ACC112 (cell line): Measurements from ENCODE around the gene SMPDL3B.

ENCODE experiments used
- H2AFZ ChIP-seq: fragments of 200-600 bp; sonication (generic); one replicate; pipeline ENCODE4 v1.6.0; 2017; ENCODE audit warnings: antibody characterized with exemption, low read length; ENCODE audit not compliant: unreplicated experiment
- H3K27ac ChIP-seq: fragments of 200-600 bp; sonication (generic); 2 replicates; pipeline ENCODE4 v1.5.1; 2014; ENCODE audit warnings: low read depth, mild to moderate bottlenecking, antibody characterized with exemption, low read length, moderate library complexity
- H3K27me3 ChIP-seq: fragments of 200-600 bp; sonication (generic); 2 replicates; pipeline ENCODE4 v1.6.1; 2014; ENCODE audit warnings: mild to moderate bottlenecking, antibody characterized with exemption, low read length, moderate library complexity, mixed read lengths; ENCODE audit not compliant: insufficient read depth
- H3K36me3 ChIP-seq: fragments of 200-600 bp; sonication (generic); 2 replicates; pipeline ENCODE4 v1.6.1; 2016; ENCODE audit warnings: mild to moderate bottlenecking, antibody characterized with exemption, low read length, moderate library complexity, mixed read lengths; ENCODE audit not compliant: insufficient read depth
- H3K4me1 ChIP-seq: fragments of 200-600 bp; sonication (generic); one replicate; pipeline ENCODE4 v1.6.1; 2016; ENCODE audit warnings: low read length, mixed read lengths; ENCODE audit not compliant: insufficient read depth, unreplicated experiment, control insufficient read depth
- H3K4me3 ChIP-seq: fragments of 200-600 bp; sonication (generic); 2 replicates; pipeline ENCODE4 v1.5.1; 2014; ENCODE audit warnings: mild to moderate bottlenecking, low read depth, low read length
- H3K79me2 ChIP-seq: fragments of 200-600 bp; sonication (generic); one replicate; pipeline ENCODE4 v1.6.0; 2016; ENCODE audit warnings: low read length; ENCODE audit not compliant: control insufficient read depth, unreplicated experiment, insufficient read depth

The SMPDL3B gene

GRCh38 chr1:27934818-27935549 is at the start of gene SMPDL3B:
SMPDL3B (plus strand) TSS chr1:27935000; CDS start chr1:27935184, 184 bp downstream.
- peak within 1 kb of the TSS; percentile 24 for H2AFZ ChIP-seq

GRCh38 chr1:27885114-27885528 is 49.7 kb upstream of the SMPDL3B start:
- Histone ChIP-seq H3K27ac (no peak overlapping the region), H3K4me1 (peaks cover 5% of the 10 kb centered on the region), H3K79me2 (no peaks in the 10 kb centered on the region), H3K4me3 (no peak overlapping the region), H3K27me3 (no peaks in the 10 kb centered on the region), H2AFZ (no peak overlapping the region), H3K36me3 (peaks cover 24% of the 10 kb centered on the region)

More at GRCh38 chr1:27934818-27935549, at the start of gene SMPDL3B:
- H3K27me3 ChIP-seq: peaks cover 11% of the 10 kb centered on the region
- H3K4me3 ChIP-seq: peak within 1 kb of the TSS; percentile 49
- no peaks in the 10 kb centered on the region for H3K79me2 ChIP-seq
- no peaks in the 10 kb centered on the region for H3K36me3 ChIP-seq
- peaks cover 5% of the 10 kb centered on the region for H3K4me1 ChIP-seq
- H3K27ac ChIP-seq: no peak within 1 kb of the TSS

- Histone ChIP-seq H3K79me2 (no peaks in the 10 kb centered on the region), H3K36me3 (peaks cover 24% of the 10 kb centered on the region), H2AFZ (no peak overlapping the region), H3K4me1 (peaks cover 5% of the 10 kb centered on the region), H3K27me3 (no peaks in the 10 kb centered on the region), H3K4me3 (no peak overlapping the region), H3K27ac (no peak overlapping the region)
These were observed 49.0 kb upstream of the SMPDL3B start for GRCh38 chr1:27885621-27886352.

DNA sequence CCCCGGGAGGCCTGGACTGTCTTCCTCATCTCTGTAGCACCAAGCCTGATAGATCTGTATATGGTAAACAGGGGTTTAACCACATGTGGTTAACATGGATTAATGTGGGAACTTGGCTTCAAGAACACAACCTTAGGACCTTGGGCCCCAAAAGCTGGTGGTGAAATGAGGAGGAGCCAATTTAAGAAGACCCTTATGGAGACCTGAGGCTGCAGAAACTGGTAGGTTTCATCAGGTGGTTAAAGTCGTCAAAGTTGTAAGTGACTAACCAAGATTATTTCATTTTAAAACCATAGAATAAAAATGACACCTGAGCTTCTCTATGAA is 48.5 kb upstream of the SMPDL3B start:
- H2AFZ ChIP-seq: no peak overlapping the region
- no peaks in the 10 kb centered on the region for H3K79me2 ChIP-seq
- H3K27ac ChIP-seq: no peak overlapping the region
- H3K4me1 ChIP-seq: peaks cover 5% of the 10 kb centered on the region
- no peaks in the 10 kb centered on the region for H3K27me3 ChIP-seq
- H3K36me3 ChIP-seq: peaks cover 29% of the 10 kb centered on the region
- no peak overlapping the region for H3K4me3 ChIP-seq

DNA sequence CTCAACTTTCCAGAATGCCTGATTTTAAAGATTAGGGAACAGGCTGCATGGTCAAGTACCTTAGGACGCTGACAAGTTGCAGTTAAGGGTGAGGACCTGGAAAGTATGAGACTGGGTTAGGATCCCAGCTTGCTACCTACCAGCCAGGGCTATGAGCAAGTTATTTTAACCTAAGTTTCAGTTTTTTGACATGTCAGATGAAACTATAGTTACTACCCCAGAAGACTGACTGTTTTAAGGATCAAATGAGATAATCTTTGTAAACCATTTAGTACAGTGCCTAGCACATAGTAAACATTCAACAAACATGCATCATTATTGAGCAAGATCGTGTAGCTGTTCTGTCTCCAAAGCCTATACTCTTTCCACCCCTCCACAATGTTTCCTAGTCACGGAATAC is 48.1 kb upstream of the SMPDL3B start:
- Histone ChIP-seq H3K36me3 (peaks cover 32% of the 10 kb centered on the region), H3K4me3 (no peak overlapping the region), H2AFZ (no peak overlapping the region), H3K27me3 (no peaks in the 10 kb centered on the region), H3K27ac (no peak overlapping the region), H3K4me1 (peaks cover 5% of the 10 kb centered on the region), H3K79me2 (no peaks in the 10 kb centered on the region)

DNA sequence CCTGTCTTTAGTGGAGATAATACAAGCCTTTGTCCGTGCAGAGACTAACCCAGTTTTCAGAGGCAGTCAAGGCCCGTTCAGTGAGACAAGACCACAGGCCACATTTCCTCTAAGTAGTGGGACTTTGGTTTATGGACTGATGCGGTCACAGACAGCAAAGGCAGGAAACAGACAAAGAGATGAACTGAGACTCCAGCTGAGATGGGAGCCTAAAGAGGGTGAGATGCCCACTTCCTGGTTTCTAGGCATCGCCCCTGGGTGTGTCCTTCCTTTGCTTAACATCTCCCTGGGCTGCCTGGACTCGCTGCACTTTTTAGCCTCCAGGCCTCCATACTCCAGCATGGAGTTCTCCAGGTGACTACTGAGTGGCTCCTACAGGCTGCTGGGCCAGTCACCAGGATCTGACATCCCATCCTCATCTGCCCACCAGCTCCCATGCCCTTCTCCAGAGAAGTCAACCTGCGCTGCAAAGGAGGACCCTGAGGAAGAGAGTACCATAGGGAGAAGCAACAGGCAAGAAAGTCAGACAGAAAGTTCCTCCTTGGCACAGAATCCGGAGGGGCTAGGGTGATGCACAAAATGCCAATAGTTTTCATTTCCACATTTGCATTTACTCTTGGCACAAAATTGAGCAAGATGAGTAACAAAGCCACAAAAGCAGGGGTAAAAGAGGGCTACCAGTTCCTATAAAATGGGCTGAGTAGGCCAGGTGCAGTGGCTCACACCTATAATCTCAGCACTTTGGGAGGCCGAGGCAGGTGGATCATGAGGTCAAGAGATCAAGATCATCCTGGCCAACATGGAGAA is 47.4 kb upstream of the SMPDL3B start:
- H3K27ac ChIP-seq: no peak overlapping the region
- peaks cover 5% of the 10 kb centered on the region for H3K4me1 ChIP-seq
- no peaks in the 10 kb centered on the region for H3K27me3 ChIP-seq
- no peak overlapping the region for H2AFZ ChIP-seq
- H3K36me3 ChIP-seq: peaks cover 39% of the 10 kb centered on the region
- no peaks in the 10 kb centered on the region for H3K79me2 ChIP-seq
- H3K4me3 ChIP-seq: no peak overlapping the region

GRCh38 chr1:27889506-27889905 is 45.3 kb upstream of the SMPDL3B start:
- no peak overlapping the region for H3K4me3 ChIP-seq
- H3K79me2 ChIP-seq: no peaks in the 10 kb centered on the region
- H2AFZ ChIP-seq: no peak overlapping the region
- no peak overlapping the region for H3K27ac ChIP-seq
- peaks cover 5% of the 10 kb centered on the region for H3K4me1 ChIP-seq
- peaks cover 46% of the 10 kb centered on the region for H3K36me3 ChIP-seq
- H3K27me3 ChIP-seq: no peaks in the 10 kb centered on the region

GRCh38 chr1:27891196-27891889 is 43.5 kb upstream of the SMPDL3B start:
- H3K27me3 ChIP-seq: no peaks in the 10 kb centered on the region
- H3K36me3 ChIP-seq: peaks cover 38% of the 10 kb centered on the region
- H2AFZ ChIP-seq: no peak overlapping the region
- H3K4me1 ChIP-seq: peaks cover 5% of the 10 kb centered on the region
- peak overlapping the region; percentile 14; the same call in 1 of the 2 replicates for H3K27ac ChIP-seq
- no peak overlapping the region for H3K4me3 ChIP-seq
- no peaks in the 10 kb centered on the region for H3K79me2 ChIP-seq

DNA sequence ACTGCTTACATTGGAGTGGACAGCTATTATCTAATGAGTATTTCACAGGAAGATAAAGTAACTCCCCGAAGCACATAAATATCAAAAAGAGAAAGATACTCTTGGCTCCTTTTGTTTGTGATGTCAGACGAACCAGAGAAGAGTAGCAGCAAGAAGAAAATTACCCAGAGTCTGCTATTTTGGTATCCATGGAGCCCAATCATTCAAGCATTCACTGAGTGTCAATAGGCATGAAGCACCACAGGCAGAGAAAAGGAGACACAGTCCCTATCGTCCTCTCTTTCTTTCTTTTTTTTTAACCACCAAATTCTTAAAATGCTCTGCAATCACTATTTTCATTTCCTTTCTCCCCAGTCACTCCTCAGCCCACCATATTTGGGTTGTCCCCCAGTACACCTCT is 40.3 kb upstream of the SMPDL3B start:
- no peak overlapping the region for H3K27ac ChIP-seq
- H3K36me3 ChIP-seq: peaks cover 38% of the 10 kb centered on the region
- no peak overlapping the region for H3K4me3 ChIP-seq
- no peaks in the 10 kb centered on the region for H3K79me2 ChIP-seq
- no peaks in the 10 kb centered on the region for H3K4me1 ChIP-seq
- H2AFZ ChIP-seq: no peak overlapping the region
- H3K27me3 ChIP-seq: no peaks in the 10 kb centered on the region

- H2AFZ ChIP-seq: no peak overlapping the region
- H3K4me1 ChIP-seq: peaks cover 17% of the 10 kb centered on the region
- H3K79me2 ChIP-seq: peaks cover 6% of the 10 kb centered on the region
- H3K27ac ChIP-seq: no peak overlapping the region
- no peaks in the 10 kb centered on the region for H3K27me3 ChIP-seq
- H3K36me3 ChIP-seq: peaks cover 45% of the 10 kb centered on the region
- no peak overlapping the region for H3K4me3 ChIP-seq
These were observed 28.0 kb upstream of the SMPDL3B start for GRCh38 chr1:27906759-27907158.
